Measurements from ENCODE around the gene LRRC3B. TPM values are rescaled to one million over a fixed set of nuclear protein-coding genes. Genes with fewer than 3 reads are reported as not detected.

LRRC3B gene
- polyA plus RNA-seq, 1 experiment = not detected

- H3K36me3 ChIP-seq (ENCODE audit: control insufficient read depth, insufficient read depth, low read length) = no peaks in the 10 kb centered on the region
- no peak overlapping the region for H3K4me3 ChIP-seq (ENCODE audit: low read depth, low read length)
- no peak for DNase-seq (ENCODE audit: low read depth)
- CTCF ChIA-PET = no interaction called here
- POLR2A ChIA-PET = no interaction called here
- TF ChIP-seq CTCF (IDR thresholded peaks at IDR 0.05; ENCODE audit: insufficient read depth, low read depth, low read length) = no peak
- H3K27me3 ChIP-seq (ENCODE audit: control insufficient read depth, insufficient read depth, low read length) = no peaks in the 10 kb centered on the region
Measured at GRCh38 chr3:26614006-26614685, 8.4 kb upstream of the LRRC3B start.

GRCh38 chr3:26621176-26621575 is 1.4 kb upstream of the LRRC3B start:
- H3K4me3 ChIP-seq (ENCODE audit: low read depth, low read length) = no peak overlapping the region
- no peaks in the 10 kb centered on the region for H3K27me3 ChIP-seq (ENCODE audit: control insufficient read depth, insufficient read depth, low read length)
- no peak for DNase-seq (ENCODE audit: low read depth)
- no peak for TF ChIP-seq CTCF (IDR thresholded peaks at IDR 0.05; ENCODE audit: insufficient read depth, low read depth, low read length)
- ChIA-PET POLR2A (no interaction called here), CTCF (interaction anchor here (1.4 kb wide), 1 partner anchor 15 kb away, joined by 3 read pairs; no protein-coding TSS in a partner anchor)
- H3K36me3 ChIP-seq (ENCODE audit: control insufficient read depth, insufficient read depth, low read length) = no peaks in the 10 kb centered on the region

GRCh38 chr3:26621906-26622620 is 509 bp upstream of the LRRC3B start:
- POLR2A ChIA-PET = no interaction called here
- DNase-seq (ENCODE audit: low read depth) = no peak
- CTCF ChIA-PET = interaction anchor here (1.4 kb wide), 1 partner anchor 14 kb away, joined by 3 read pairs; no protein-coding TSS in a partner anchor
- H3K27me3 ChIP-seq (ENCODE audit: control insufficient read depth, insufficient read depth, low read length) = no peaks in the 10 kb centered on the region
- H3K36me3 ChIP-seq (ENCODE audit: control insufficient read depth, insufficient read depth, low read length) = no peaks in the 10 kb centered on the region
- TF ChIP-seq CTCF (IDR thresholded peaks at IDR 0.05; ENCODE audit: insufficient read depth, low read depth, low read length) = no peak
- no peak overlapping the region for H3K4me3 ChIP-seq (ENCODE audit: low read depth, low read length)

GRCh38 chr3:26623419-26624208 is 1.0 kb downstream of the LRRC3B start:
- TF ChIP-seq CTCF (IDR thresholded peaks at IDR 0.05; ENCODE audit: insufficient read depth, low read depth, low read length) = no peak
- no peaks in the 10 kb centered on the region for H3K36me3 ChIP-seq (ENCODE audit: control insufficient read depth, insufficient read depth, low read length)
- H3K27me3 ChIP-seq (ENCODE audit: control insufficient read depth, insufficient read depth, low read length) = no peaks in the 10 kb centered on the region
- ChIA-PET POLR2A (no interaction called here), CTCF (no interaction called here)
- DNase-seq (ENCODE audit: low read depth) = no peak
- no peak overlapping the region for H3K4me3 ChIP-seq (ENCODE audit: low read depth, low read length)

- Histone ChIP-seq H3K4me3 (ENCODE audit: low read depth, low read length) (no peak overlapping the region), H3K36me3 (ENCODE audit: control insufficient read depth, insufficient read depth, low read length) (no peaks in the 10 kb centered on the region), H3K27me3 (ENCODE audit: control insufficient read depth, insufficient read depth, low read length) (no peaks in the 10 kb centered on the region)
- ChIA-PET POLR2A (no interaction called here), CTCF (no interaction called here)
- TF ChIP-seq CTCF (IDR thresholded peaks at IDR 0.05; ENCODE audit: insufficient read depth, low read depth, low read length) = no peak
- DNase-seq (ENCODE audit: low read depth) = no peak
Measured at GRCh38 chr3:26624209-26624765, 1.7 kb downstream of the LRRC3B start.

All from BJ (cell line).